GM12801 (cell line): ENCODE data around the gene SLIT2.

Experiments
- CTCF ChIP-seq: IDR thresholded peaks from one replicate; pipeline ENCODE4 v1.5.1; 2011; ENCODE audit warnings: control low read depth; ENCODE audit not compliant: insufficient read length; ENCODE audit errors: extremely low read depth

The SLIT2 gene

DNA sequence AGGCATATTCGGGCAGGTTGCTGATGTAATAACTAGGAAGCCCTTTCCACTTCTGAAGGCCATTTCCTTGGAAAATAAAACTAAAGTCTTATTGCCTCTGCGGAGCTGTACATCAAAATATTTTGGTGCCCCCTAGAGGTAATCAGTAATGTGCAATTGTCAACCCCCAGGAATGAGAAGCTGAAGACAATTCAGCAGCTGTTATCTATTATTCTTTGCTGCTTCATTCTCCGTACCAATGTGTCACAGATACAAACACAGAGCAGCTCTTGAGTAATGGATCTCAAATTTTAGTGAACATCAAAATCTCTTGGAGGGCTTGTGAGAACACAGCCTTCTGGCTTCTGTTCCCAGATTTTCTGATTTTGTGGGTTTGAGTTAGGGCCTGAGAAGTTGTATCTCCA lies 3.5 kb upstream of the SLIT2 start:
- no peak for TF ChIP-seq CTCF

GRCh38 chr4:20249333-20249732 lies 2.4 kb upstream of the SLIT2 start:
- no peak for TF ChIP-seq CTCF

- TF ChIP-seq CTCF: no peak
Observed at GRCh38 chr4:20251031-20251795, 492 bp upstream of the SLIT2 start.

GRCh38 chr4:20252656-20253282 lies 1.1 kb downstream of the SLIT2 start:
- TF ChIP-seq CTCF: no peak

DNA sequence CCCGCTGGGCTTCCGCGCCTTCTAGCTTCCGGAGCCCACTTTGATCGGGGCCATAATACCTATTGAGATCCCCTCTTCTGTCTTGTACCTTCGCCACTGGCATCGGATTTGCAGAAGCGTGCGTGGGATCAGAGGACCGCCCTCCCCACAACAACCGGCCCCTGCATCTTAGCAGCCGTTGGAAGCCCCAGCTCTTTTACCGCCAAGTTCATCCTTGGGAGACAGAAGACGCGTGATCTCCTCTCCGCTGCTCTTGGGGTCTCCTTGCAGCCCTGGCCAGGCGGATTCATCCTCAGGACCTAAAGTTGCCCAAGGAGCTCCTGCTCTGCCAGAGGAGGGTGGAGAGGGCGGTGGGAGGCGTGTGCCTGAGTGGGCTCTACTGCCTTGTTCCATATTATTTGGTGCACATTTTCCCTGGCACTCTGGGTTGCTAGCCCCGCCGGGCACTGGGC lies 1.6 kb downstream of the SLIT2 start:
- TF ChIP-seq CTCF: no peak

- TF ChIP-seq CTCF: no peak
Observed at GRCh38 chr4:20253735-20254409, 2.2 kb downstream of the SLIT2 start.

- no peak for TF ChIP-seq CTCF
Observed at GRCh38 chr4:20254511-20255250, 3.0 kb downstream of the SLIT2 start.
